ENCODE data around the gene POMT2.

POMT2 gene

DNA sequence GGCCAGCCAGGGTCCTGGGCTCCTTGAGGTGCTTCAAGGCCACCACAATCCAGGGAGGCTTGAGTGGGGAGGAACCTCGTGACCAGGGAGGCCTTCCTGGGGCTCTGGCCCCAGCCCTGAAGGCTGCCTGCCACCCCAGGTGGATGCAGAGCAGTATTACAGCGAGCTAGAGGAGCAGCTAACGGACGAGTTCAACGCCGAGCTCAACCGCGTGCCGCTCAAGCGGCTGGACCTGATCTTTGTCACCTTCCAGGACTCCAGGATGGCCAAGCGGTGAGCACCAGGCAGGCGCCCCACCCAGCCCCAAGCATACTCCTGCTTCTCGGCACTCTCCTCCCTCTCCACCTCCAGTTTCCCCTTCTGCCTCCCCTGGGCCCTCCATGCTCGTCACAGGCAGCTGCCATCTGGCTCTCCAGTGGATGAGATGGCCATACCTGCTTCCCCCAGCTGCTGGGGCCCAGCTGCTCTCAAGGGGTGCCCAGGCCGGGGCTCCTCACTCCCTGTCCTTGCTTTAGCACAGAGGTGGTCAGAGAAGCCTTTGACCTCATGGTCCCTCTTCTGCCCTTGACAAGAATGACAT, 80.3 kb downstream of the POMT2 start:
- DNase-seq (ENCODE audit: low spot score) = no peak

- DNase-seq (ENCODE audit: low spot score) = no peak
Observed at GRCh38 chr14:77239412-77239811, 81.3 kb downstream of the POMT2 start.

- DNase-seq (ENCODE audit: low spot score) = no peak
Observed at GRCh38 chr14:77238996-77239395, 81.7 kb downstream of the POMT2 start.

DNA sequence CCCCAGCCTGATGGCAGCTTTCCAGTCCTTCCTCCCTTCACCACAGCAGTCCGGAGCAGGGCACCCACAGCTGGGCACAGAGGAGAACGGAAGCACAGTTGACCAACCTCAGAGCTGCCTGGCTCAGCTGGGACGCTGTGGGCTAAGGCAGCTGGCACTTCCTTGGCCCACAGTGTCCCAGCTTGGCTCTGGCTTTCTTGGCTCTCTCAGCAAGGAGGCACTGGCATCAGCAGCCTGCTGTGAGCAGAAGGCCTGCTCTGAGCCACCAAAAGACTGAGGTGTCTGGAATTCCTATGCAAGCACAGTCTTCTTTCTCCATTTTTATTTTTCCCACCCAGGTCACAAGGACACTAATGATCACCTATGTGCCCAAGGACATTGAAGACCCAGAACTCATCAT, 82.3 kb downstream of the POMT2 start:
- no peak for DNase-seq (ENCODE audit: low spot score)

- no peak for DNase-seq (ENCODE audit: low spot score)
Observed at GRCh38 chr14:77236814-77237213, 83.9 kb downstream of the POMT2 start.

- DNase-seq (ENCODE audit: low spot score) = no peak
Observed at GRCh38 chr14:77231721-77232120, 89.0 kb downstream of the POMT2 start.

DNA sequence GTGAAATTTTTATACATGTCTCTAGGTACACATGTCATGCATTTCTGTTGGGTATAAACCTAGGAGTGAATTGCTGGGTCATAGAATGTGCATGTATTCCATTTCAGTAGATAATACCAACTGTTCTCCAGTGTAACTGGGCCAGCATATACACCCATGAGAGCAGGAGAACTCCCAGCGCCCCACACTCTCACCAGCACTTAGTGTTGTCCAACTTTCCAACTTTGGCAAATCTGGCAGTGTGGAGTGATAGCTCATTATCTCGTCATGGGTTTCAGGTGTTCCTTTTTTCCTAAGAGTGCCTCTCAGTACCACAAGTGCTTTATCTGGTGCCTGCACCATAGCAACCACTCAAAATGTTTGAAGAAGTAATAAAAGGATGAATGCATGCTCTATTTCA, 89.8 kb downstream of the POMT2 start:
- DNase-seq (ENCODE audit: low spot score) = no peak

DNA sequence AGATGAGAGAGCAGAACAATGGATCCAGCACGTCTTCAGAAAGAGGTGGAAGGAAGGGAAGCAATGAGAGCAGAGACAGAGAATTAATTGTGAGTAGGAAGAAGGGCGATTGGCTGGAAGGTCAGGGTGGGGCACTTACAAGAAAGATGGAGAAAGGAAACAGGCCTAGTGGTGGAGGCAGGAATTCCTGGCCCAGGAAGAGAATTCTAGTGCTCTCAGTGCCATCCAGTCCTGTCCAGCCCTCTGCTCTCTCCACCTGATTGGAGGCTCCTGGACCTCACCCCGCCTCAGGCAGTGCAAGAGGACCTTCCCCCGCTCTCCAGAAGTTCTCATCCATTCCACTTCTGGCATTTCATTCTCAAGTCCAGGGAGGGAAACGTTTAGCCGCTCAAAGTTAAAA, 92.6 kb downstream of the POMT2 start:
- no peak for DNase-seq (ENCODE audit: low spot score)

DNA sequence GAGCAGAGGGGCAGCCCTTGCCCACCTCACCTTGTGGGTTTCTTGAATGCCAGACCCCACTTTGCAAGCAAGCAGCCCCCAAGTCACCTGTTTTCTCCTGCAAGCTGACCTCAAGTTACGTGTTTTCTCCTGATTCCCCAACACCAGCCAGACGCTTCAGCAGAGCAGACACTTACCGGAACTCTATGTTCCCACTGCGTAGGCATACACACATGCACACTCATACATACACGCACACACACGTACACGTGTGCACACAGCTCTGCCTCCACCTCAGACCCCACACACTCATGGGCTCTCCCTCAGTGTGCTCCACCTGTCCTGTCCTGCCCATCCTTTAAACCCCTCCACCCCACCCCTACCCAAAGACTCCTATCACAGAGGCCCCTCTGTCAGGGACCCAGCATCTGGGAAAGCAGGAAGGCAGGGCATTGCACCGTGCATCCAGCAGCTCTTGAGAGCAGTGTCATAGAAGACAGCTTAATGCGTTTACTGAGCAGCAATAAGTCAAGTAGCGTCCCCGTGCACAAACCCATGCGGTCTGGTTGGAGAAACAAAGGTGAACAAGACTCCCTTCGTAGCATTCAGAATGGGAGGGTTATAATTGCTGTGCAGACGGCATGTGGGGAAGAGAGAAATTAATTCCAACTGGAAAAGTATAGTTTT, 94.7 kb downstream of the POMT2 start:
- DNase-seq (ENCODE audit: low spot score) = no peak

GRCh38 chr14:77225254-77225653, 95.4 kb downstream of the POMT2 start:
- no peak for DNase-seq (ENCODE audit: low spot score)
